HEK293T (cell line): ENCODE measurements around the gene SYTL1.

Experiments
- ARNT ChIP-seq: fragments of 450-650 bp; IDR thresholded peaks from 2 replicates; pipeline ENCODE4 v1.6.1; 2017; ENCODE audit warnings: mild to moderate bottlenecking
- ELF4 ChIP-seq: fragments of 450-650 bp; IDR thresholded peaks from 2 replicates; pipeline ENCODE4 v1.6.1; 2017; ENCODE audit warnings: antibody characterized with exemption
- FOXA1 ChIP-seq: fragments of 450-650 bp; IDR thresholded peaks from 2 replicates; pipeline ENCODE4 v1.6.1; 2016; ENCODE audit warnings: mild to moderate bottlenecking
- LEF1 ChIP-seq: fragments of 450-650 bp; IDR thresholded peaks from 2 replicates; pipeline ENCODE4 v1.6.1; 2017; ENCODE audit warnings: mild to moderate bottlenecking, borderline replicate concordance
- SP1 ChIP-seq: fragments of 450-650 bp; IDR thresholded peaks from 2 replicates; pipeline ENCODE4 v1.6.1; 2017

DNA sequence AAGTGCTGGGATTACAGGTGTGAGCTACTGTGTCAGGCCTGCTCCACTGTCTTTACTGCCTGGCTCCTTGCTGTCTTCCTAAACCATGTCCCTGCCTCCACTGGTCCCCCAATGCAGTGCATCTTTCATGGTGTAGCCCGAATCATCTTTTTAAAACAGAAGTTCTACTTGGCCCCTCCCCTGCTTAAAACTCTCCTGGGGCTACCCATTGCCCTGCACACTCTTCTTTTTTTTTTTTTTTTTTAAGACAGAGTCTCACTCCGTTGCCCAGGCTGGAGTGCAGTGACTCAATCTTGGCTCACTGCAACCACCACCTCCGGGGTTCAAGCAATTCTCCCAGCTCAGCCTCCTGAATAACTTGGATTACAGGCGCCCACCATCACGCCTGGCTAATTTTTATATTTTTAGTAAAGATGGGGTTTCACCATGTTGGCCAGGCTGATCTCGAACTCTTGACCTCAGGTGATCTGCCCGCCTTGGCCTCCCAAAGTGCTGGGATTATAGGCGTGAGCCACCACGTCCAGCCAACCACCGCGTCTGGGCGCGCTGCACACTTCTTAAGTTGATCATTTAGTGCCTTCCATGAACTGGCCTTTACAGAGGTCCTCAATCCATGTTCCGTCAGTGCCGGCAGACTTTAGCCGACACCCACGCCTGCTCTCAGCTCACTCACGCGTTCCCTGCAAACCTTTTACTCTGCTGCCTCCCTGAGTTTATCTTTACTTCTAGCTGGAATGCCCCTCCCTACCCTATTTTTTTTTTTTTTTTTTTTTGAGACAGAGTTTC lies 30.4 kb downstream of the SYTL1 start:
- TF ChIP-seq ELF4 (no peak), FOXA1 (no peak), LEF1 (no peak), SP1 (no peak), ARNT (no peak)
